ENCODE measurements around the gene PPL. TPM values are rescaled to one million over a fixed set of nuclear protein-coding genes. Genes with fewer than 3 reads are reported as not detected.

Gene PPL
- total RNA-seq, 1 donor from 2014 or later: 0.26 TPM

- no peak for DNase-seq (ENCODE audit: low read depth, low spot score)
These were observed 48.4 kb downstream of the PPL start for GRCh38 chr16:4888428-4889135.

GRCh38 chr16:4886151-4886550 lies 50.8 kb downstream of the PPL start:
- DNase-seq (ENCODE audit: low read depth, low spot score): no peak

- DNase-seq (ENCODE audit: low read depth, low spot score): no peak
These were observed 51.7 kb downstream of the PPL start for GRCh38 chr16:4884972-4885874.

- no peak for DNase-seq (ENCODE audit: low read depth, low spot score)
These were observed 52.7 kb downstream of the PPL start for GRCh38 chr16:4884209-4884608.

- no peak for DNase-seq (ENCODE audit: low read depth, low spot score)
These were observed 53.4 kb downstream of the PPL start for GRCh38 chr16:4883501-4883900.

GRCh38 chr16:4882633-4883285 lies 54.2 kb downstream of the PPL start:
- no peak for DNase-seq (ENCODE audit: low read depth, low spot score)

- DNase-seq (ENCODE audit: low read depth, low spot score): peak; percentile 5
These were observed 54.8 kb downstream of the PPL start for GRCh38 chr16:4882000-4882632.

- DNase-seq (ENCODE audit: low read depth, low spot score): no peak
These were observed 56.9 kb downstream of the PPL start for GRCh38 chr16:4880006-4880580.

GRCh38 chr16:4879049-4879448 lies 57.9 kb downstream of the PPL start:
- no peak for DNase-seq (ENCODE audit: low read depth, low spot score)

GRCh38 chr16:4877380-4877685 lies 59.6 kb downstream of the PPL start:
- DNase-seq (ENCODE audit: low read depth, low spot score): no peak

- DNase-seq (ENCODE audit: low read depth, low spot score): no peak
These were observed 60.1 kb downstream of the PPL start for GRCh38 chr16:4876646-4877379.

GRCh38 chr16:4874666-4875065 lies 62.3 kb downstream of the PPL start:
- DNase-seq (ENCODE audit: low read depth, low spot score): no peak

GRCh38 chr16:4873091-4873490 lies 63.9 kb downstream of the PPL start:
- no peak for DNase-seq (ENCODE audit: low read depth, low spot score)

GRCh38 chr16:4871071-4871470 lies 65.9 kb downstream of the PPL start:
- no peak for DNase-seq (ENCODE audit: low read depth, low spot score)

- DNase-seq (ENCODE audit: low read depth, low spot score): no peak
These were observed 66.7 kb downstream of the PPL start for GRCh38 chr16:4870138-4870671.

GRCh38 chr16:4869147-4869805 lies 67.7 kb downstream of the PPL start:
- no peak for DNase-seq (ENCODE audit: low read depth, low spot score)

- no peak for DNase-seq (ENCODE audit: low read depth, low spot score)
These were observed 68.4 kb downstream of the PPL start for GRCh38 chr16:4868535-4868934.

- DNase-seq (ENCODE audit: low read depth, low spot score): no peak
These were observed 68.9 kb downstream of the PPL start for GRCh38 chr16:4868026-4868425.

GRCh38 chr16:4866586-4866985 lies 70.4 kb downstream of the PPL start:
- no peak for DNase-seq (ENCODE audit: low read depth, low spot score)

- DNase-seq (ENCODE audit: low read depth, low spot score): no peak
These were observed 71.6 kb downstream of the PPL start for GRCh38 chr16:4865231-4865860.
